Hepatocyte (in vitro differentiated cells): ENCODE results near the gene LCN9. TPM values are rescaled to one million over a fixed set of nuclear protein-coding genes. Genes with fewer than 3 reads are reported as not detected.

ENCODE experiments used
- DNase-seq: peaks from one replicate; pipeline ENCODE4 v3.0.0-alpha.2; 2016; ENCODE audit warnings: low spot score
- H2AFZ ChIP-seq: fragments of 200-600 bp; sonication (generic); 2 replicates; pipeline ENCODE4 v1.6.0; 2016; ENCODE audit warnings: antibody characterized with exemption, mild to moderate bottlenecking
- H3K27ac ChIP-seq: fragments of 200-600 bp; sonication (generic); 2 replicates; pipeline ENCODE4 v1.5.1; 2016; ENCODE audit warnings: mild to moderate bottlenecking
- H3K27me3 ChIP-seq: fragments of 200-600 bp; sonication (generic); 2 replicates; pipeline ENCODE4 v1.6.1; 2016
- H3K36me3 ChIP-seq: fragments of 200-600 bp; sonication (generic); replicated peaks from 2 replicates; pipeline ENCODE4 v1.5.1; 2016; ENCODE audit warnings: low read depth; ENCODE audit not compliant: insufficient read depth
- H3K4me1 ChIP-seq: fragments of 200-600 bp; sonication (generic); 2 replicates; pipeline ENCODE4 v1.5.1; 2016; ENCODE audit warnings: mild to moderate bottlenecking, moderate library complexity; ENCODE audit not compliant: insufficient read depth
- H3K4me2 ChIP-seq: fragments of 200-600 bp; sonication (generic); 2 replicates; pipeline ENCODE4 v1.6.0; 2016
- H3K4me3 ChIP-seq: fragments of 200-600 bp; sonication (generic); 2 replicates; pipeline ENCODE4 v1.5.1; 2016; ENCODE audit warnings: mild to moderate bottlenecking
- H3K79me2 ChIP-seq: fragments of 200-600 bp; sonication (generic); 2 replicates; pipeline ENCODE4 v1.6.0; 2017; ENCODE audit warnings: mild to moderate bottlenecking
- H3K9me2 ChIP-seq: fragments of 200-600 bp; sonication (generic); replicated peaks from 2 replicates; pipeline ENCODE4 v1.6.0; 2017; ENCODE audit warnings: mild to moderate bottlenecking; ENCODE audit not compliant: insufficient read depth
- H3K9me3 ChIP-seq: fragments of 200-600 bp; sonication (generic); 2 replicates; pipeline ENCODE4 v1.5.1; 2016; ENCODE audit warnings: low read depth, mild to moderate bottlenecking
- H4K20me1 ChIP-seq: fragments of 200-600 bp; sonication (generic); 2 replicates; pipeline ENCODE4 v1.6.0; 2016; ENCODE audit warnings: mild to moderate bottlenecking; ENCODE audit not compliant: insufficient read depth, poor library complexity, severe bottlenecking
- EZH2 ChIP-seq: fragments of 200-600 bp; sonication (generic); IDR thresholded peaks from 2 replicates; pipeline ENCODE4 v1.6.1; 2016; ENCODE audit warnings: antibody characterized with exemption, mild to moderate bottlenecking, borderline replicate concordance
- EZH2phosphoT487 ChIP-seq: fragments of 200-600 bp; sonication (generic); IDR thresholded peaks from one replicate; pipeline ENCODE4 v1.6.1; 2018; ENCODE audit warnings: antibody characterized with exemption, mild to moderate bottlenecking, low read depth, moderate library complexity; ENCODE audit not compliant: unreplicated experiment, severe bottlenecking
- WGBS: methylation state at CpG from one replicate; pipeline ENCODE4 v1.1.6; 2016; ENCODE audit warnings: low lambda C conversion rate; ENCODE audit errors: missing lambda C conversion rate; 5-methylcytosine and 5-hydroxymethylcytosine counted together
- polyA plus RNA-seq: library from polyadenylated mRNA; unstranded; fragments of >200 nt; fragmentation: Nextera tagmentation; extraction: Ambion mirVana; gene quantifications from 2 replicates; pipeline ENCODE4 v1.2.1, GENCODE V29; 2016
- total RNA-seq: library from RNA; depleted of rRNA; stranded (reverse); fragments of >200 nt; gene quantifications from 2 replicates; pipeline ENCODE4 v1.2.3, GENCODE V29; 2014
- TF ChIP-seq, protein P1 (sequence below): fragments of 200-600 bp; sonication (generic); IDR thresholded peaks from 2 replicates; pipeline ENCODE4 v1.5.1; 2016; ENCODE audit warnings: antibody characterized with exemption, mild to moderate bottlenecking; ENCODE audit not compliant: poor library complexity

LCN9 gene
- total and polyA plus RNA-seq, 2 experiments from 2014 or later = 2.6 to 13.4 TPM

- no peaks in the 10 kb centered on the region for H3K4me1 ChIP-seq
- H3K4me3 ChIP-seq = no peak overlapping the region
- no peaks in the 10 kb centered on the region for H3K9me2 ChIP-seq
- H3K36me3 ChIP-seq = no peaks in the 10 kb centered on the region
- H2AFZ ChIP-seq = no peak overlapping the region
- H4K20me1 ChIP-seq = no peaks in the 10 kb centered on the region
- H3K4me2 ChIP-seq = no peak overlapping the region
- no peak for DNase-seq
- H3K27me3 ChIP-seq = no peaks in the 10 kb centered on the region
- no peak overlapping the region for H3K27ac ChIP-seq
- WGBS = 88% methylated on average over 11 of the region's 11 CpGs
- no peak for TF ChIP-seq EZH2phosphoT487
- TF ChIP-seq, protein P1, sequence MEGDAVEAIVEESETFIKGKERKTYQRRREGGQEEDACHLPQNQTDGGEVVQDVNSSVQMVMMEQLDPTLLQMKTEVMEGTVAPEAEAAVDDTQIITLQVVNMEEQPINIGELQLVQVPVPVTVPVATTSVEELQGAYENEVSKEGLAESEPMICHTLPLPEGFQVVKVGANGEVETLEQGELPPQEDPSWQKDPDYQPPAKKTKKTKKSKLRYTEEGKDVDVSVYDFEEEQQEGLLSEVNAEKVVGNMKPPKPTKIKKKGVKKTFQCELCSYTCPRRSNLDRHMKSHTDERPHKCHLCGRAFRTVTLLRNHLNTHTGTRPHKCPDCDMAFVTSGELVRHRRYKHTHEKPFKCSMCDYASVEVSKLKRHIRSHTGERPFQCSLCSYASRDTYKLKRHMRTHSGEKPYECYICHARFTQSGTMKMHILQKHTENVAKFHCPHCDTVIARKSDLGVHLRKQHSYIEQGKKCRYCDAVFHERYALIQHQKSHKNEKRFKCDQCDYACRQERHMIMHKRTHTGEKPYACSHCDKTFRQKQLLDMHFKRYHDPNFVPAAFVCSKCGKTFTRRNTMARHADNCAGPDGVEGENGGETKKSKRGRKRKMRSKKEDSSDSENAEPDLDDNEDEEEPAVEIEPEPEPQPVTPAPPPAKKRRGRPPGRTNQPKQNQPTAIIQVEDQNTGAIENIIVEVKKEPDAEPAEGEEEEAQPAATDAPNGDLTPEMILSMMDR = no peak
- TF ChIP-seq EZH2 = no peak
- no peaks in the 10 kb centered on the region for H3K9me3 ChIP-seq
- H3K79me2 ChIP-seq = no peaks in the 10 kb centered on the region
These were observed 30.7 kb downstream of the LCN9 start for GRCh38 chr9:135693771-135694170.

- Histone ChIP-seq H3K4me2 (no peak overlapping the region), H3K79me2 (no peaks in the 10 kb centered on the region), H3K9me3 (no peaks in the 10 kb centered on the region), H3K36me3 (no peaks in the 10 kb centered on the region), H4K20me1 (no peaks in the 10 kb centered on the region), H3K4me1 (no peaks in the 10 kb centered on the region), H2AFZ (no peak overlapping the region), H3K27ac (no peak overlapping the region), H3K27me3 (no peaks in the 10 kb centered on the region), H3K4me3 (no peak overlapping the region), H3K9me2 (no peaks in the 10 kb centered on the region)
- 83% methylated on average over 8 of the region's 18 CpGs for WGBS
- DNase-seq = no peak
- no peak for TF ChIP-seq EZH2
- TF ChIP-seq, protein P1 = no peak
- no peak for TF ChIP-seq EZH2phosphoT487
These were observed 31.3 kb downstream of the LCN9 start for GRCh38 chr9:135694414-135694813.

DNA sequence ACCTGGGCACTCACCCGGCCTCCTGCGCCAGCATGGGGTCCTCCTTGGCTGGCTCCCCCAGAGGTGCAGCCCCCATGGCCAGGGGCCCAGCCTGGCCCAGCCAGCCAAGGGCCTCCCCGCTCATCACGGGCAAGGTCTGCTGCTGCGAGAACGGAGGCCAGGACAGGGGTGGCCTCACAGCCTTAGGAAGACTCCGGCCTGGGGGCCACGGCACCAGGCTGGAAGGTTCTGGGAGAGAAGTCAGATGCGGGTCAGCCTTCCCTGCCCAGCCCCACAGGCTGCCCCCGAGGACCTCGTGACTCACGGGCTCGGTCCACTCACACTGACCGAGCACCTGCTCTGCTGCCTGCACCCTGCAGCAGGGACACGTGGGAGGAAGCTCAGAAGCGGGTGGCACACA is 31.9 kb downstream of the LCN9 start:
- no peak for DNase-seq
- Histone ChIP-seq H3K9me3 (no peaks in the 10 kb centered on the region), H3K4me3 (no peak overlapping the region), H3K4me2 (no peak overlapping the region), H3K27me3 (no peaks in the 10 kb centered on the region), H3K36me3 (no peaks in the 10 kb centered on the region), H3K4me1 (no peaks in the 10 kb centered on the region), H4K20me1 (no peaks in the 10 kb centered on the region), H3K9me2 (no peaks in the 10 kb centered on the region), H3K79me2 (no peaks in the 10 kb centered on the region), H2AFZ (no peak overlapping the region), H3K27ac (no peak overlapping the region)
- TF ChIP-seq EZH2 (no peak), EZH2phosphoT487 (no peak)
- TF ChIP-seq, protein P1 = no peak
- WGBS = 94% methylated on average over 16 of the region's 16 CpGs

- Histone ChIP-seq H3K27ac (no peak overlapping the region), H3K27me3 (no peaks in the 10 kb centered on the region), H4K20me1 (no peaks in the 10 kb centered on the region), H3K36me3 (no peaks in the 10 kb centered on the region), H3K9me2 (no peaks in the 10 kb centered on the region), H3K4me2 (no peak overlapping the region), H2AFZ (no peak overlapping the region), H3K79me2 (no peaks in the 10 kb centered on the region), H3K9me3 (no peaks in the 10 kb centered on the region), H3K4me1 (no peaks in the 10 kb centered on the region), H3K4me3 (no peak overlapping the region)
- DNase-seq = no peak
- WGBS = 90% methylated on average over 12 of the region's 12 CpGs
- no peak for TF ChIP-seq EZH2phosphoT487
- TF ChIP-seq, protein P1 = no peak
- TF ChIP-seq EZH2 = no peak
These were observed 32.5 kb downstream of the LCN9 start for GRCh38 chr9:135695642-135696041.
